ENCODE measurements around the gene HDAC11.

GRCh38 chr3:13546667-13547171, 66.6 kb downstream of the HDAC11 start:
- TF ChIP-seq EP300 (IDR thresholded peaks at IDR 0.05; ENCODE audit: borderline replicate concordance) (no peak), CEBPB (IDR thresholded peaks at IDR 0.05) (no peak), EGR1 (IDR thresholded peaks at IDR 0.05) (no peak)
